ENCODE measurements around the gene GRAMD1A. TPM values are rescaled to one million over a fixed set of nuclear protein-coding genes. Genes with fewer than 3 reads are reported as not detected.
"Not testable (repeated sequence)": the region's sequence is repeated elsewhere in the genome, so short reads cannot be mapped to it uniquely, and the experiment has no call there.

The GRAMD1A gene
- polyA plus RNA-seq, 1 donor from 2014 or later, result 19.0 TPM

GRCh38 chr19:35006999-35007365, 6.9 kb downstream of the GRAMD1A start (continued):
- no peak for TF ChIP-seq RAD21 (conservative IDR thresholded peaks at IDR 0.05)
- TF ChIP-seq TAF1 (IDR thresholded peaks at IDR 0.05; ENCODE audit: low read depth), result no peak

GRCh38 chr19:35007427-35007826, 7.3 kb downstream of the GRAMD1A start:
- not testable (repeated sequence) for H3K27me3 ChIP-seq (ENCODE audit: insufficient read depth, low read depth, low read length); H3K36me3 ChIP-seq (ENCODE audit: insufficient read depth, low read length); H3K4me3 ChIP-seq (ENCODE audit: low read length); H3F3A ChIP-seq (ENCODE audit: insufficient read depth, low read length, poor library complexity, severe bottlenecking); H3K4me2 ChIP-seq (ENCODE audit: low read length); H3K9me3 ChIP-seq (ENCODE audit: low read length); H3K9ac ChIP-seq (ENCODE audit: low read length); H3K9me2 ChIP-seq (ENCODE audit: insufficient read depth, low read length); H2AFZ ChIP-seq (ENCODE audit: low read depth, low read length); H3K27ac ChIP-seq (ENCODE audit: low read length); H4K20me1 ChIP-seq (ENCODE audit: insufficient read depth)
- peaks cover 34% of the 10 kb centered on the region for H3K79me2 ChIP-seq (replicated peaks; ENCODE audit: insufficient read depth, low read length)

GRCh38 chr19:35008891-35009341, 8.8 kb downstream of the GRAMD1A start:
- H3K79me2 ChIP-seq (replicated peaks; ENCODE audit: insufficient read depth, low read length), result peaks cover 22% of the 10 kb centered on the region
- H3K27me3 ChIP-seq (ENCODE audit: insufficient read depth, low read depth, low read length), result no peaks in the 10 kb centered on the region
- TF ChIP-seq TAF1 (IDR thresholded peaks at IDR 0.05; ENCODE audit: low read depth) (no peak), POLR2AphosphoS5 (IDR thresholded peaks at IDR 0.05) (no peak)
- H3K4me2 ChIP-seq (ENCODE audit: low read length), result no peak overlapping the region
- no peaks in the 10 kb centered on the region for H4K20me1 ChIP-seq (ENCODE audit: insufficient read depth)
- H3K9me3 ChIP-seq (ENCODE audit: low read length), result no peaks in the 10 kb centered on the region
- no peaks in the 10 kb centered on the region for H3K9me2 ChIP-seq (ENCODE audit: insufficient read depth, low read length)
- H3K36me3 ChIP-seq (ENCODE audit: insufficient read depth, low read length), result no peaks in the 10 kb centered on the region
- H3F3A ChIP-seq (ENCODE audit: insufficient read depth, low read length, poor library complexity, severe bottlenecking), result no peaks in the 10 kb centered on the region
- H3K27ac ChIP-seq (ENCODE audit: low read length), result no peak overlapping the region
- H3K9ac ChIP-seq (ENCODE audit: low read length), result no peak overlapping the region
- H2AFZ ChIP-seq (ENCODE audit: low read depth, low read length), result no peak overlapping the region
- no peak overlapping the region for H3K4me3 ChIP-seq (ENCODE audit: low read length)

- H3K27ac ChIP-seq (ENCODE audit: low read length), result no peak overlapping the region
- H3K79me2 ChIP-seq (replicated peaks; ENCODE audit: insufficient read depth, low read length), result peaks cover 14% of the 10 kb centered on the region
Measured at GRCh38 chr19:35009424-35010415, 9.6 kb downstream of the GRAMD1A start.

GRCh38 chr19:35011091-35011689, 11.1 kb downstream of the GRAMD1A start:
- Histone ChIP-seq H3K79me2 (replicated peaks; ENCODE audit: insufficient read depth, low read length) (peaks cover 5% of the 10 kb centered on the region), H3K27ac (ENCODE audit: low read length) (no peak overlapping the region), H3K9me2 (ENCODE audit: insufficient read depth, low read length) (no peaks in the 10 kb centered on the region), H3K9ac (ENCODE audit: low read length) (no peak overlapping the region), H3K27me3 (ENCODE audit: insufficient read depth, low read depth, low read length) (no peaks in the 10 kb centered on the region), H2AFZ (ENCODE audit: low read depth, low read length) (no peak overlapping the region), H3K36me3 (ENCODE audit: insufficient read depth, low read length) (no peaks in the 10 kb centered on the region), H3K9me3 (ENCODE audit: low read length) (no peaks in the 10 kb centered on the region), H3K4me3 (ENCODE audit: low read length) (no peak overlapping the region), H3K4me2 (ENCODE audit: low read length) (no peak overlapping the region), H4K20me1 (ENCODE audit: insufficient read depth) (no peaks in the 10 kb centered on the region), H3F3A (ENCODE audit: insufficient read depth, low read length, poor library complexity, severe bottlenecking) (no peaks in the 10 kb centered on the region)
- TF ChIP-seq REST (IDR thresholded peaks at IDR 0.05; ENCODE audit: borderline replicate concordance), result no peak
- no peak for TF ChIP-seq RAD21 (conservative IDR thresholded peaks at IDR 0.05)
- TF ChIP-seq CTCF (IDR thresholded peaks at IDR 0.05; ENCODE audit: poor library complexity, severe bottlenecking), result no peak
- TF ChIP-seq EZH2 (IDR thresholded peaks at IDR 0.05; ENCODE audit: borderline replicate concordance, insufficient read depth, low read length, poor library complexity, severe bottlenecking), result no peak
- no peak for TF ChIP-seq TAF1 (IDR thresholded peaks at IDR 0.05; ENCODE audit: low read depth)
- no peak for TF ChIP-seq POLR2AphosphoS5 (IDR thresholded peaks at IDR 0.05)
- no peak for TF ChIP-seq SMC3 (conservative IDR thresholded peaks at IDR 0.05; ENCODE audit: poor library complexity)
- no peak for TF ChIP-seq MXI1 (conservative IDR thresholded peaks at IDR 0.05; ENCODE audit: poor library complexity, severe bottlenecking)
- no peak for TF ChIP-seq EP300 (conservative IDR thresholded peaks at IDR 0.05; ENCODE audit: poor library complexity, severe bottlenecking)

More at GRCh38 chr19:35009424-35010415, 9.6 kb downstream of the GRAMD1A start:
- Histone ChIP-seq H3K4me2 (ENCODE audit: low read length) (no peak overlapping the region), H3K36me3 (ENCODE audit: insufficient read depth, low read length) (no peaks in the 10 kb centered on the region), H3K27me3 (ENCODE audit: insufficient read depth, low read depth, low read length) (no peaks in the 10 kb centered on the region), H3F3A (ENCODE audit: insufficient read depth, low read length, poor library complexity, severe bottlenecking) (no peaks in the 10 kb centered on the region), H4K20me1 (ENCODE audit: insufficient read depth) (no peaks in the 10 kb centered on the region), H2AFZ (ENCODE audit: low read depth, low read length) (no peak overlapping the region), H3K9me3 (ENCODE audit: low read length) (no peaks in the 10 kb centered on the region), H3K9ac (ENCODE audit: low read length) (no peak overlapping the region), H3K4me3 (ENCODE audit: low read length) (no peak overlapping the region), H3K9me2 (ENCODE audit: insufficient read depth, low read length) (no peaks in the 10 kb centered on the region)
- TF ChIP-seq RAD21 (conservative IDR thresholded peaks at IDR 0.05), result no peak

All from neural cell (in vitro differentiated cells).